Ramos (cell line): Measurements from ENCODE around the gene RINT1.
"Not testable (repeated sequence)": the region's sequence is repeated elsewhere in the genome, so short reads cannot be mapped to it uniquely, and the experiment has no call there.

ENCODE experiments used
- in situ Hi-C: fragments of 300-500 bp; cut with MboI; formaldehyde crosslinking; loops from one replicate; pipeline ENCODE4 v1.14.3; 2022; ENCODE audit warnings: low sequenced_read_pairs; ENCODE audit not compliant: unreplicated experiment

The RINT1 gene

GRCh38 chr7:105594034-105594433, 62.0 kb downstream of the RINT1 start:
- in situ Hi-C loops: no loop called here

GRCh38 chr7:105596866-105597265, 64.9 kb downstream of the RINT1 start:
- in situ Hi-C loops: no loop called here

GRCh38 chr7:105599080-105599479, 67.1 kb downstream of the RINT1 start:
- in situ Hi-C loops: not testable (repeated sequence)

- in situ Hi-C loops: no loop called here
Observed at GRCh38 chr7:105599551-105599950, 67.5 kb downstream of the RINT1 start.

- in situ Hi-C loops: no loop called here
Observed at GRCh38 chr7:105600720-105601550, 68.9 kb downstream of the RINT1 start.

- in situ Hi-C loops: no loop called here
Observed at GRCh38 chr7:105602325-105603305, 70.6 kb downstream of the RINT1 start.

- in situ Hi-C loops: no loop called here
Observed at GRCh38 chr7:105610165-105610930, 78.3 kb downstream of the RINT1 start.

- in situ Hi-C loops: no loop called here
Observed at GRCh38 chr7:105611856-105612775, 80.1 kb downstream of the RINT1 start.

- in situ Hi-C loops: no loop called here
Observed at GRCh38 chr7:105612806-105613205, 80.8 kb downstream of the RINT1 start.

GRCh38 chr7:105613611-105614330, 81.8 kb downstream of the RINT1 start:
- in situ Hi-C loops: no loop called here

GRCh38 chr7:105614341-105614840, 82.4 kb downstream of the RINT1 start:
- in situ Hi-C loops: no loop called here
